PC-9 (cell line): ENCODE results near the gene SDK1. TPM values are rescaled to one million over a fixed set of nuclear protein-coding genes. Genes with fewer than 3 reads are reported as not detected.
"Not testable (repeated sequence)": the region's sequence is repeated elsewhere in the genome, so short reads cannot be mapped to it uniquely, and the experiment has no call there.

Experiments used
- BruUV-seq: library from RNA; stranded (reverse); fragments of 400-500 nt; replicated peaks from 2 replicates; lab custom pipeline; 2021; lab: Mats Ljungman, UMichigan
- CTCF ChIA-PET: fragments of 300-600 bp; sonication (Branson Sonifier 250); formaldehyde crosslinking; loops from one replicate; lab custom pipeline; 2022; ENCODE audit warnings: antibody characterized with exemption; lab: Charles Lee
- POLR2A ChIA-PET: fragments of 300-600 bp; sonication (Branson Sonifier 250); formaldehyde crosslinking; loops from one replicate; lab custom pipeline; 2022; ENCODE audit warnings: antibody characterized with exemption; ENCODE audit not compliant: unreplicated experiment; lab: Charles Lee
- DNase-seq, 2 experiments: peaks; one replicate each; pipeline versions ENCODE4 v3.0.0 to v3.0.0-alpha.2; 2015 to 2022; ENCODE audit warnings: mixed read lengths in 1 of 2
- H2AFZ ChIP-seq: fragments of 200-600 bp; sonication (generic); 2 replicates; pipeline ENCODE4 v1.8.1; 2017; ENCODE audit warnings: antibody characterized with exemption
- H3F3A ChIP-seq: fragments of 200-600 bp; sonication (generic); 2 replicates; pipeline ENCODE4 v1.8.1; 2017; ENCODE audit warnings: antibody characterized with exemption, mild to moderate bottlenecking, low read depth; ENCODE audit not compliant: insufficient read depth
- H3K27ac ChIP-seq: fragments of 200-600 bp; sonication (generic); 2 replicates; pipeline ENCODE4 v1.6.1; 2016; ENCODE audit warnings: mixed run types
- H3K27me3 ChIP-seq: fragments of 200-600 bp; sonication (generic); 2 replicates; pipeline ENCODE4 v1.6.1; 2016; ENCODE audit warnings: low read depth, mixed run types; ENCODE audit not compliant: insufficient read depth
- H3K36me3 ChIP-seq: fragments of 200-600 bp; sonication (generic); 2 replicates; pipeline ENCODE4 v1.6.1; 2016; ENCODE audit warnings: low read depth, mixed run types
- H3K4me1 ChIP-seq: fragments of 200-600 bp; sonication (generic); replicated peaks from 2 replicates; pipeline ENCODE4 v1.6.1; 2016; ENCODE audit warnings: mixed run types; ENCODE audit not compliant: insufficient read depth
- H3K4me2 ChIP-seq: fragments of 200-600 bp; sonication (generic); 2 replicates; pipeline ENCODE4 v1.6.1; 2017; ENCODE audit warnings: mixed run types
- H3K4me3 ChIP-seq: fragments of 200-600 bp; sonication (generic); 2 replicates; pipeline ENCODE4 v1.6.1; 2016; ENCODE audit warnings: mixed run types
- H3K79me2 ChIP-seq: fragments of 200-600 bp; sonication (generic); 2 replicates; pipeline ENCODE4 v1.6.1; 2017; ENCODE audit warnings: low read depth, mixed run types
- H3K9me2 ChIP-seq: fragments of 200-600 bp; sonication (generic); 2 replicates; pipeline ENCODE4 v1.8.1; 2017; ENCODE audit warnings: mild to moderate bottlenecking; ENCODE audit not compliant: insufficient read depth
- H3K9me3 ChIP-seq: fragments of 200-600 bp; sonication (generic); 2 replicates; pipeline ENCODE4 v1.8.1; 2016; ENCODE audit warnings: low read depth; ENCODE audit not compliant: insufficient read depth
- H4K20me1 ChIP-seq: fragments of 200-600 bp; sonication (generic); 2 replicates; pipeline ENCODE4 v1.8.1; 2017; ENCODE audit not compliant: insufficient read depth
- CTCF ChIP-seq: fragments of 200-600 bp; sonication (generic); conservative IDR thresholded peaks from 2 replicates; pipeline ENCODE4 v1.6.1; 2017; ENCODE audit warnings: mixed run types, antibody characterized with exemption, mild to moderate bottlenecking, moderate library complexity
- EZH2 ChIP-seq: fragments of 200-600 bp; sonication (generic); IDR thresholded peaks from 2 replicates; pipeline ENCODE4 v1.8.0; 2017; ENCODE audit warnings: antibody characterized with exemption, low read depth
- intact Hi-C: fragments of 100-400 bp; cut with micrococcal nuclease; formaldehyde crosslinking; loops from one replicate; pipeline ENCODE4 v1.10.0; 2022; ENCODE audit not compliant: unreplicated experiment
- total RNA-seq: library from RNA; stranded (reverse); gene quantifications from 2 replicates; pipeline ENCODE4 v1.2.3, GENCODE V29; 2021

Gene SDK1
- total RNA-seq, 1 experiment from 2014 or later, result not detected

DNA sequence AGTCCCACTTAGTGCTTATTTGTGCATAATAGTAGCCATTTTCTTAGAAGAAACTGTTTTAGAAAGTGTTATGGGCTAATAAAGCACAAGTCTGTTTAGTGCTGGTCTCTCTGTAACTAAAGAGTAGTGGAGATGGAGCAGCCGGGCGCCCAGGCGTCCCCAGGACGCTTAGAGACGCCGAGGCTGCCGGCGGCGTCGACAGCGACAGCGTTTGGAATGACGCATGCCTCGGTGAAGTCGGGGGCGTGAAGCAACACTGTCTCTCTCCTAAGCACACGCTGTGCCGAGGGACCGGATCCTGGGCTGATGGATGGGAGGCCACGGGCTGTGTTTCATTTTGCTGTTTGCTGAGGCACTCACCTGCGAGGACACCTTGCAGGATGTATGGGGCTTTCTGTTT, 792.4 kb downstream of the SDK1 start:
- ChIA-PET CTCF (no interaction called here), POLR2A (no interaction called here)

GRCh38 chr7:4094158-4094557, 793.1 kb downstream of the SDK1 start:
- CTCF ChIA-PET, POLR2A ChIA-PET, H3K9me2 ChIP-seq, DNase-seq, H3K4me3 ChIP-seq, H3K4me2 ChIP-seq, H3K4me1 ChIP-seq, H4K20me1 ChIP-seq, H3K9me3 ChIP-seq, H3K27ac ChIP-seq, H2AFZ ChIP-seq, intact Hi-C loops, H3F3A ChIP-seq, BruUV-seq, H3K79me2 ChIP-seq, H3K36me3 ChIP-seq: not testable (repeated sequence)
- peaks cover 97% of the 10 kb centered on the region for H3K27me3 ChIP-seq

More for the DNA sequence above, 792.4 kb downstream of the SDK1 start:
- Histone ChIP-seq H3K4me2 (no peak overlapping the region), H3K27me3 (peaks cover 97% of the 10 kb centered on the region), H3K9me2 (no peaks in the 10 kb centered on the region), H3K9me3 (no peaks in the 10 kb centered on the region), H3K4me3 (no peak overlapping the region), H3K4me1 (no peaks in the 10 kb centered on the region), H4K20me1 (no peaks in the 10 kb centered on the region), H3K27ac (no peak overlapping the region), H3K79me2 (no peaks in the 10 kb centered on the region), H3F3A (no peaks in the 10 kb centered on the region), H3K36me3 (no peaks in the 10 kb centered on the region), H2AFZ (no peak overlapping the region)
- TF ChIP-seq EZH2 (no peak), CTCF (no peak)
- BruUV-seq, result no TSS peak
- intact Hi-C loops, result no loop called here
- no peak for DNase-seq

DNA sequence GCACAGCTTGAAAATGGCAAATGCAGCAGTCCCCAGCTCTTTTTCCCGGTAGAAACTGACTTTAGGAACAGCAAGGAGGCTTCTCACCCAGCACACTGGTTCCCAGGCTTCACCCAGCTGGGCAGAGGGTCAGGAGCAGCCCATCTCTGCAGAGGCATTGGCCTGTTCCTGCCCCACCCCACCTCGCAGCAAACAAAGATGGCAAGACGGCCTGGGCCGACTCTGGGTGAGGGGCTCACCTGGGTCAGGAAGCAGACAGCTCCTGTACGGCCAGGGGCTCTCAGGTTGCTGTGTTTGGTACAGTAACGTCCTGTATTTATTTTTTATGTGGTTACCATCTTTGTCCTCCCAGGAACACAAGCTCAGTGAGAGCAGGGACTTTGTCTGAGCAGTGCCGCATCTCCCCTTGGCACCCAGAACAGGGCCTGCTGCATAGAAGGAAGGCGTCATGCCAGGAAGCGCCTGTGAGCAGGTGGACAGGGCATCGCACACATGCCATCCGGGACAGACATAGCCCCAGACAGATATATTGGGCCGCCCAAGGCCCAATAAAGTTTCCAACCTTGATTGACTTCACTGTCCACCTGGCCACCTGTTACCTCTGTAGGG, 796.1 kb downstream of the SDK1 start:
- ChIA-PET CTCF (no interaction called here), POLR2A (no interaction called here)
- no peaks in the 10 kb centered on the region for H3K9me2 ChIP-seq
- no peak for DNase-seq
- no peaks in the 10 kb centered on the region for H4K20me1 ChIP-seq
- intact Hi-C loops, result no loop called here
- no peaks in the 10 kb centered on the region for H3K4me1 ChIP-seq
- no peak for TF ChIP-seq EZH2
- no peak for TF ChIP-seq CTCF
- no peaks in the 10 kb centered on the region for H3K36me3 ChIP-seq
- no peak overlapping the region for H3K27ac ChIP-seq
- no peaks in the 10 kb centered on the region for H3K9me3 ChIP-seq
- no peak overlapping the region for H3K4me2 ChIP-seq
- H3F3A ChIP-seq, result no peaks in the 10 kb centered on the region
- BruUV-seq, result no TSS peak
- no peak overlapping the region for H2AFZ ChIP-seq
- H3K27me3 ChIP-seq, result peaks cover 97% of the 10 kb centered on the region
- no peaks in the 10 kb centered on the region for H3K79me2 ChIP-seq
- no peak overlapping the region for H3K4me3 ChIP-seq

DNA sequence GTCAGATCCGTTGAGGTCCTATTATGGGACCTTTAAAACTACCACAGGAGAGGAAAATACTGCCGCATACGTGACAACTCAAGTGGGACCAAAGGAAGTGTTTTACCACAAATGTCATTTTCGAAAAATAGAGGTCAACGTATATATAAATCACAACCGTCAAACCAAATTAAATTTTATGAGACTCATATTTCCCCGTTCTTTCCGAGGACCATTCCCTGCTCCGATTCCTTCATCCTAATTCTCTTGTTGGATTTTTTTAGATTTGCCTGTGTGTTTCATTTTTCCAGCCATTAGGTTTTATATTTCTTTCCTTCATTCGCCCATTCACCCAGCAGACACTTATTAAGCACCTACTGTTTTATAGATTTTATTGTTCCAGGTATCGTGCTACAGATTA, 797.1 kb downstream of the SDK1 start:
- H4K20me1 ChIP-seq, result no peaks in the 10 kb centered on the region
- no peaks in the 10 kb centered on the region for H3K4me1 ChIP-seq
- DNase-seq, result no peak
- H3K27me3 ChIP-seq, result peaks cover 92% of the 10 kb centered on the region
- no TSS peak for BruUV-seq
- no peak overlapping the region for H3K4me3 ChIP-seq
- TF ChIP-seq EZH2 (no peak), CTCF (no peak)
- H3K79me2 ChIP-seq, result no peaks in the 10 kb centered on the region
- no peak overlapping the region for H2AFZ ChIP-seq
- ChIA-PET CTCF (no interaction called here), POLR2A (no interaction called here)
- H3K9me2 ChIP-seq, result no peaks in the 10 kb centered on the region
- H3K4me2 ChIP-seq, result no peak overlapping the region
- no peak overlapping the region for H3K27ac ChIP-seq
- intact Hi-C loops, result no loop called here
- H3K36me3 ChIP-seq, result no peaks in the 10 kb centered on the region
- no peaks in the 10 kb centered on the region for H3K9me3 ChIP-seq
- H3F3A ChIP-seq, result no peaks in the 10 kb centered on the region
